Mesendoderm (in vitro differentiated cells): ENCODE measurements around the gene KIF22.

Experiments
- DNase-seq: peaks from one replicate; pipeline ENCODE4 v3.0.0; 2013
- H2AK5ac ChIP-seq: 2 replicates; pipeline ENCODE4 v1.6.1; 2013; ENCODE audit warnings: low read length, inconsistent platforms
- H2BK120ac ChIP-seq: 2 replicates; pipeline ENCODE4 v1.6.1; 2013; ENCODE audit warnings: low read depth, mild to moderate bottlenecking, low read length, moderate library complexity, mixed read lengths
- H2BK15ac ChIP-seq: replicated peaks from 2 replicates; pipeline ENCODE4 v1.6.1; 2013; ENCODE audit warnings: low read depth, mild to moderate bottlenecking, moderate library complexity
- H2BK5ac ChIP-seq: 2 replicates; pipeline ENCODE4 v1.6.1; 2013; ENCODE audit warnings: low read length, inconsistent platforms
- H3K18ac ChIP-seq: 2 replicates; pipeline ENCODE4 v1.6.1; 2013; ENCODE audit warnings: mild to moderate bottlenecking, low read length, mixed read lengths
- H3K23ac ChIP-seq: one replicate; pipeline ENCODE4 v1.6.1; 2013; ENCODE audit warnings: low read length
- H3K27ac ChIP-seq: 2 replicates; pipeline ENCODE4 v1.5.1; 2013; ENCODE audit warnings: low read depth, mild to moderate bottlenecking, inconsistent platforms, low read length, moderate library complexity
- H3K27me3 ChIP-seq: 2 replicates; pipeline ENCODE4 v1.6.1; 2013; ENCODE audit warnings: low read length, control low read depth, mild to moderate bottlenecking, inconsistent platforms; ENCODE audit not compliant: insufficient read depth, poor library complexity
- H3K36me3 ChIP-seq: 2 replicates; pipeline ENCODE4 v1.6.1; 2013; ENCODE audit warnings: low read length, inconsistent platforms; ENCODE audit not compliant: control insufficient read depth, insufficient read depth
- H3K4ac ChIP-seq: one replicate; pipeline ENCODE4 v1.6.1; 2013; ENCODE audit warnings: low read depth, mild to moderate bottlenecking, low read length, moderate library complexity
- H3K4me1 ChIP-seq: 2 replicates; pipeline ENCODE4 v1.6.1; 2013; ENCODE audit warnings: low read depth, low read length, inconsistent platforms; ENCODE audit not compliant: control insufficient read depth
- H3K4me2 ChIP-seq: 2 replicates; pipeline ENCODE4 v1.6.1; 2013; ENCODE audit warnings: low read length
- H3K4me3 ChIP-seq: 2 replicates; pipeline ENCODE4 v1.5.1; 2013; ENCODE audit warnings: mild to moderate bottlenecking, low read length
- H3K56ac ChIP-seq: one replicate; pipeline ENCODE4 v1.6.1; 2013; ENCODE audit warnings: low read length
- H3K79me1 ChIP-seq: 2 replicates; pipeline ENCODE4 v1.6.1; 2013; ENCODE audit warnings: low read length, inconsistent platforms
- H3K79me2 ChIP-seq: 2 replicates; pipeline ENCODE4 v1.6.1; 2013; ENCODE audit warnings: mild to moderate bottlenecking, low read length; ENCODE audit not compliant: control insufficient read depth, insufficient read depth
- H3K9ac ChIP-seq: 2 replicates; pipeline ENCODE4 v1.6.1; 2013; ENCODE audit warnings: low read length, inconsistent platforms
- H4K5ac ChIP-seq: one replicate; pipeline ENCODE4 v1.6.1; 2013; ENCODE audit warnings: low read length
- H4K8ac ChIP-seq: one replicate; pipeline ENCODE4 v1.6.1; 2013; ENCODE audit warnings: low read depth, mild to moderate bottlenecking, control low read depth, low read length, moderate library complexity
- WGBS: extraction: QIAGEN DNeasy Blood & Tissue Kit; methylation state at CpG from one replicate; pipeline ENCODE4 v1.1.7; 2013; ENCODE audit warnings: low lambda C conversion rate, missing lambda C conversion rate; ENCODE audit not compliant: insufficient coverage; ENCODE audit errors: extremely low coverage; 5-methylcytosine and 5-hydroxymethylcytosine counted together

Gene KIF22

GRCh38 chr16:29761882-29762281, 28.7 kb upstream of the KIF22 start:
- no peak overlapping the region for H2AK5ac ChIP-seq
- no peak overlapping the region for H3K56ac ChIP-seq
- no peak overlapping the region for H4K8ac ChIP-seq
- DNase-seq = peak; percentile 61
- no peak overlapping the region for H2BK120ac ChIP-seq
- H3K4ac ChIP-seq = no peak overlapping the region
- no peaks in the 10 kb centered on the region for H3K79me2 ChIP-seq
- H3K4me3 ChIP-seq = no peak overlapping the region
- H4K5ac ChIP-seq = no peak overlapping the region
- H3K36me3 ChIP-seq = no peaks in the 10 kb centered on the region
- no peak overlapping the region for H3K9ac ChIP-seq
- no peak overlapping the region for H2BK5ac ChIP-seq
- H2BK15ac ChIP-seq = no peak overlapping the region
- H3K18ac ChIP-seq = no peak overlapping the region
- WGBS = no CpG with 5 or more reads among the region's 6 CpGs
- no peak overlapping the region for H3K23ac ChIP-seq
- H3K27ac ChIP-seq = no peak overlapping the region
- no peaks in the 10 kb centered on the region for H3K4me1 ChIP-seq
- no peak overlapping the region for H3K4me2 ChIP-seq
- H3K79me1 ChIP-seq = no peaks in the 10 kb centered on the region
- H3K27me3 ChIP-seq = no peaks in the 10 kb centered on the region

DNA sequence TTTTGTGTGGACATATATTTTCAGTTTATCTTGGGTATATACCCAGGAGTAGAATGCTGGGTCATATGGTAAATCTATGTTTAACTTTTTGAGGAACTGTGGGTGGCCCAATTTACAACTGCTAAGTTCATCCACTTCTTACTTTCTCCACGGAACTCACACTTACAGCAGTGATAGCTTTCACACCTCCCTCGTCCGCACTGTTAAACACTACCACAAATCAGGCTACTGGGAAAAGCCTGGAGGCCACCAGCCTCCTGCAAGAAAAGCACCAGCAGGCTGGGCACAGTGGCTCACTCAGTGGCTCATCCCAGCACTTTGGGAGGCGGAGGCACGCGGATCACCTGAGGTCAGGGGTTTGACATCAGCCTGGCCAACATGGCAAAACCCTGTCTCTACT, 27.2 kb upstream of the KIF22 start:
- Histone ChIP-seq H4K5ac (no peak overlapping the region), H3K9ac (no peak overlapping the region), H3K79me1 (no peaks in the 10 kb centered on the region), H3K23ac (no peak overlapping the region), H3K4ac (no peak overlapping the region), H3K27me3 (no peaks in the 10 kb centered on the region), H3K4me3 (no peak overlapping the region), H4K8ac (no peak overlapping the region), H3K36me3 (no peaks in the 10 kb centered on the region), H3K27ac (no peak overlapping the region), H2AK5ac (no peak overlapping the region), H3K4me2 (no peak overlapping the region), H3K79me2 (no peaks in the 10 kb centered on the region), H3K56ac (no peak overlapping the region), H3K18ac (no peak overlapping the region), H2BK120ac (no peak overlapping the region), H2BK15ac (no peak overlapping the region), H2BK5ac (no peak overlapping the region), H3K4me1 (no peaks in the 10 kb centered on the region)
- no peak for DNase-seq
- WGBS = no CpG with 5 or more reads among the region's 6 CpGs

DNA sequence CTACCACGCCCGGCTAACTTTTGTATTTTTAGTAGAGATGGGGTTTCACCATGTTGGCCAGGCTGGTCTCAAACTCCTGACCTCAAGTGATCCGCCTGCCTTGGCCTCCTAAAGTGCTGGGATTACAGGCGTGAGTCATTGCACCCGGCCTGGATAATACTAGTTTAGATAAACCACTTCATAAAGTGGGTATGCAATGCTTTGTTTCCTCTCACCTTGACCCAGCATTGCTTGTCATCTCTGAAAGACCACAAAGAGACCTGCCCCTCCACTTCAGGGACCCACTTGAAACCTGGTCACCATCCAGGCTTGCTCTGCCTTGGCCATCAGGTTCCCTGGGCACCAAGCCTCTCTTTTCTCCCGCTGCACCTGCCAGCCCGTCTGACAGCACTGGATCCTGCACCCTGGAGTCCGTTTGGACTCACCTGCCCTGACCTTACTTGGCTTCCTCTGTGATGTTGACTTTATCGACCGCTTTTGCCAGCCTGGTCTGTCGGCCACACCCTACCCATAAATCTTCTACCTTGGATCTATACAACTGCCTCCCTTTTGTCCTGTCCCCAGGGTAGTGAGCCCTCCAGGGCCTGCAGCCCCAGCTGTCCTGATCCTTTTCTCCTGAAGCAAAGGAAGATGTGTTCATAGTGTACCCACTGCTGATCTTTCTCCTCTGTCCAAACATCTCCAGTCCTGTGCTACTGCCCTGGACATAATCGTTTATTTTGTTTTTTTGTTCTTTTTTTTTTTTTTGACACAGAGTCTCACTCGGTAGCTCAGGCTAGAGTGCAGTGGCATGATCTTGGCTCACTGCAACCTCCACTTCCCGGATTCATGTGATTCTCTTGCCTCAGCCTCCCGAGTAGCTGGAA, 25.2 kb upstream of the KIF22 start:
- Histone ChIP-seq H3K27ac (no peak overlapping the region), H2BK120ac (no peak overlapping the region), H4K5ac (no peak overlapping the region), H3K36me3 (no peaks in the 10 kb centered on the region), H3K23ac (no peak overlapping the region), H3K4me3 (no peak overlapping the region), H3K9ac (no peak overlapping the region), H3K79me2 (no peaks in the 10 kb centered on the region), H3K4me1 (no peaks in the 10 kb centered on the region), H3K79me1 (no peaks in the 10 kb centered on the region), H2BK15ac (no peak overlapping the region), H3K56ac (no peak overlapping the region), H3K18ac (no peak overlapping the region), H3K4me2 (no peak overlapping the region), H2AK5ac (no peak overlapping the region), H3K4ac (no peak overlapping the region), H2BK5ac (no peak overlapping the region), H4K8ac (no peak overlapping the region), H3K27me3 (no peaks in the 10 kb centered on the region)
- no CpG with 5 or more reads among the region's 15 CpGs for WGBS
- DNase-seq = no peak

DNA sequence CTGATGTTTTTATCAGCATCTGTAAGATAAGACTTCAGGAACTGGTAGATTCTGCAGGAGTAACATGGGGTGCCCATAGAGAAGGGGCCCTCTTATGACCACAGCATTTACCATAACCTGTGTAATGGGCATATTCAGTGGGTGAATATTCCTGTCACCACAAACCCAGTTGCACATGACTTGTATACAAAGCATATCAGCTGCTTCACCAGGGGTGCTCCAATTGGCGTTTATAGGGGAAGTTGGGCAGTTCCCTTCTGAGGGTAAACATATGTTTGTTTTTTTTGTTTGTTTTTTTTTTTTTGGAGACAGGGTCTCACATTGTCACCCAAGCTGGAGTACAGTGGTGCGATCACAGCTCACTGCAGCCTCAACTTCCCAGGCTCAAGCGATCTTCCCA, 24.0 kb upstream of the KIF22 start:
- Histone ChIP-seq H3K4me3 (no peak overlapping the region), H3K23ac (no peak overlapping the region), H3K27ac (no peak overlapping the region), H4K5ac (no peak overlapping the region), H3K18ac (no peak overlapping the region), H4K8ac (no peak overlapping the region), H3K9ac (no peak overlapping the region), H3K36me3 (no peaks in the 10 kb centered on the region), H3K56ac (no peak overlapping the region), H3K4ac (no peak overlapping the region), H3K4me2 (no peak overlapping the region), H3K79me2 (no peaks in the 10 kb centered on the region), H3K4me1 (no peaks in the 10 kb centered on the region), H3K79me1 (no peaks in the 10 kb centered on the region), H2BK15ac (no peak overlapping the region), H3K27me3 (no peaks in the 10 kb centered on the region), H2BK120ac (no peak overlapping the region), H2BK5ac (no peak overlapping the region), H2AK5ac (no peak overlapping the region)
- no peak for DNase-seq
- WGBS = no CpG with 5 or more reads among the region's 3 CpGs

- Histone ChIP-seq H3K4me2 (no peak overlapping the region), H3K9ac (no peak overlapping the region), H3K4me1 (no peaks in the 10 kb centered on the region), H3K18ac (no peak overlapping the region), H3K4ac (no peak overlapping the region), H2BK15ac (no peak overlapping the region), H3K36me3 (no peaks in the 10 kb centered on the region), H3K79me1 (no peaks in the 10 kb centered on the region), H3K79me2 (no peaks in the 10 kb centered on the region), H2AK5ac (no peak overlapping the region), H3K27ac (no peak overlapping the region), H3K27me3 (no peaks in the 10 kb centered on the region), H3K4me3 (no peak overlapping the region), H2BK120ac (no peak overlapping the region), H3K23ac (no peak overlapping the region), H4K5ac (no peak overlapping the region), H3K56ac (no peak overlapping the region), H2BK5ac (no peak overlapping the region), H4K8ac (no peak overlapping the region)
- no CpG with 5 or more reads among the region's 3 CpGs for WGBS
- DNase-seq = no peak
Observed at GRCh38 chr16:29767062-29767461, 23.5 kb upstream of the KIF22 start.

- no peak for DNase-seq
- H3K56ac ChIP-seq = no peak overlapping the region
- H3K23ac ChIP-seq = no peak overlapping the region
- no peak overlapping the region for H3K9ac ChIP-seq
- H4K5ac ChIP-seq = no peak overlapping the region
- no peak overlapping the region for H2BK15ac ChIP-seq
- H4K8ac ChIP-seq = no peak overlapping the region
- H2BK120ac ChIP-seq = no peak overlapping the region
- H3K36me3 ChIP-seq = no peaks in the 10 kb centered on the region
- H3K4me1 ChIP-seq = no peaks in the 10 kb centered on the region
- H3K79me2 ChIP-seq = no peaks in the 10 kb centered on the region
- no peaks in the 10 kb centered on the region for H3K27me3 ChIP-seq
- H2AK5ac ChIP-seq = no peak overlapping the region
- no peak overlapping the region for H3K4me3 ChIP-seq
- H3K27ac ChIP-seq = no peak overlapping the region
- no CpG with 5 or more reads among the region's 2 CpGs for WGBS
- H3K4ac ChIP-seq = no peak overlapping the region
- no peak overlapping the region for H2BK5ac ChIP-seq
- H3K79me1 ChIP-seq = no peaks in the 10 kb centered on the region
- H3K4me2 ChIP-seq = no peak overlapping the region
- no peak overlapping the region for H3K18ac ChIP-seq
Observed at GRCh38 chr16:29769507-29769906, 21.0 kb upstream of the KIF22 start.
